HK-2 (cell line): ENCODE results near the gene MYH9.
A peak's percentile ranks its signal among the peaks of the same experiment; 100 is the strongest.

Experiments used
- DNase-seq: peaks from one replicate; pipeline ENCODE4 v3.0.0-alpha.2; 2018; ENCODE audit not compliant: unreplicated experiment

The MYH9 gene

DNA sequence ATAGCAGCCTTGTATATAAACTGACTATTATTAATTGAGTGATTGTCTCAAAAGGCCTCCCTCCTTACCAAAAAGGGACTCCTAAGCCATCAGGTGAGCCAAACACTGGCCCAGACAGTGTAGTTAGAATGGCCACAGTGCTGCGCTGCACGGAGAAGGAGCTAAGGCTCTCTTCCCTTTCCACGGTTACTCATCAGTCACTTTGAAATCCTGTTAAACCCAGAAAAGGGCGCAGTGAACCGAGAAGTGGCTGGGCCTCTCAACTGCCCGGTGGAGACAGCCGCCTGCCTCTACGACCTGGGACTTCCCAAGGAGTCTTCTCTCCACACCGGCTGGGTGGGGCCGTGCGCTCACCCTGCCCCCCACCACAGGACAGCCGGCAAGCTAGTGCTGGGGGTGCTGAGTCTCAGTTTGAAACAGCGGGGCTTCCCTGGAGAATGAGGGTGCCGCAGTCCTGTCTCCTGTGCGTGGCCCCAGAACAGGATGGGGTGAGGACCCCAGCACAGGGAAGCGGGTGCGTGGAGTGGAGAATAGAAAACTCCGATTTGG, 1.3 kb downstream of the MYH9 start:
- DNase-seq: peak; percentile 71

DNA sequence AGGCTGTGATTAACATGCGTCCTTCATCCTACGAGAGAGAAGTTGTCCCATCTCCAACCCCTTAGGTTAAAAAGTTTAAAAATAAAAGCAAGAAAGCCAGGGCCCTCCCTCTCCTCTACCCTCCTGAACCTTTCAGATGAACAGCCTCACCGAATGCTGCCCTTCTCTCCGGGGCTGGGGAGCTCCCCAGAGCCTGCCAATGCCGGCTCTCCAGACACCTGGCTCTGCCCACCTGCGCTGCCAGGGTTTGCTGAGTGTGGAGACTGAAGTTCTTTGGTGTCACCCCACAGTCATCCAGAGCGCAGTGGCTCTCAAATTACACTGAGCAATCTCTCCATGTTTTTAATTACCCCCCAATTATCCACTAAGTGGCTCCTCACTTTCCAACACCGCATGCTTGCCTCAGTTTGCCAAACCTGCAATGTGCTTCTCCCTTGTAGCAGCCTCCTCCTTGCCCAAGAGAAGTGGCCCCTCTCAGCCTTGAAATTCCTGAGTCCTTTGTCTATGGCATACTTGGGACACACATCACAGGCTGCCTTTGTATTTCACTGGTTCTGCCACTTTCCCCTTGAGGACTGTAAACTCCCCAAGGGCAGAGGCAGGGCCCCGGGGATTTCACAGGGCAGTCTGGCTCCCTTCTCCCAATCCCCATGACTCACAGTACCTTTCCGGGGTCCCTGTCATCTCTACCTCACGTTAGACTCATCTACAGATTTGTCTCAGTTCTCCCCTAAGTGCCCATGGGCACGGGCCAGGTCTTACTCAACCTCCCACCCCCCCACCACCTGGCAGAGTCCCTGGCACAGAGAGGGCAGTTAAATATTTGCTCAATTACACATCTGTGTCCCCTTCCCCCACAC, 2.0 kb downstream of the MYH9 start:
- peak; percentile 69 for DNase-seq

DNA sequence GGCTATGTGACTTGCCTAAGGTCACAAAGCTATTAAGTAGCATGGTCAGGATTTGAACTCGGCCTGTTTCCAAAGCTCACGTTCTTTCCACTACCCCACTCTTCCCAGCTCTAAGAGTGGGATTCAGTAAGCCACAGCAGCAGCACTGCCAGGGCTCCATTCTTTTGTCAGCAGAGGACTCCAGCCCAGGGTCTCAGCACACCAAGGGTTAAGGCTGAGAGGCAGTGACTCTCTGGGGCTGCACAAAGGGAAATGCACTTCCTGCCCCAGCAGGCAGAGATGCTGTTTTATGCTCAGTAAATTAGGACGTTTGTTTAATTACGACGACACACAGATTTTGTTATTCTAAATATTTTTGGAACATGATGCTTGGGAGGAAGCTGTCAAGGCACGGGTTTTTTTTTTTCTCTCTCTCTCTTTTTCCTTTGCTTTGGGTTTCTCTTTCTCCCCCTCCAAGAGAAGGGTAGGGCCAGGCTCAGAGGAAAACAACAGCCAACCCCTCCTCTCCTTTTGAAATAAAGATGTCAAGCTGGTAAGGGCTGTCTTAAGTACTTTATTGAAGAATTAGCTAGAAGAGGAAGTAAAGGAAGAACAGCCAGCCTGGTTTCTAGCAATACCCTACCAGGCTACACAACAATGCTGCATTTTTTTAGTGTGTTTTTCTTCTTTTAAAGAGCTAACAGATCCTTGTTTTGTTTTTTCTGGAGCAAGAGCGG, 2.8 kb downstream of the MYH9 start:
- no peak for DNase-seq

DNA sequence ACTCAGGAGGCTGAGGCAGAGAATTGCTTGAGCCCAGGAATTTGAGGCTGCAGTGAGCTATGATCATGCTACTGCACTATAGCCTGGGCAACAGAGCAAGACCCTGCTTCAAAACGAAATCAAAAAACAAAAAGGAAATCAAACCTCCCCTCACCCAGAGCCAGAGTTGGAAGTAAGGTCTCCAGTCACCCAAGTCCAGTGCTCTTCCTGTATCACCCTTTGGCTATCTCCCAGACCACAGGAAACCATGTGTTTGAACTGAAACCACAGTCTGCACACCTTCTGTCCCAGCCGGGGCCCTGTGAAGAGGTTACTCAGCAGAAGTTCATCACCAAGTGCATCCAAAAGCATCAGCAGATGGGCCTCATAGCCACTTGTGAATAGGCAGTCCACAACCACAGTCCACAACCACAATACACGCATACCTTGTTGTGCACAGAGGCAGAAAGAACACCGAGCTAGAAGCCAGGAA, 4.6 kb downstream of the MYH9 start:
- peak; percentile 83 for DNase-seq

DNA sequence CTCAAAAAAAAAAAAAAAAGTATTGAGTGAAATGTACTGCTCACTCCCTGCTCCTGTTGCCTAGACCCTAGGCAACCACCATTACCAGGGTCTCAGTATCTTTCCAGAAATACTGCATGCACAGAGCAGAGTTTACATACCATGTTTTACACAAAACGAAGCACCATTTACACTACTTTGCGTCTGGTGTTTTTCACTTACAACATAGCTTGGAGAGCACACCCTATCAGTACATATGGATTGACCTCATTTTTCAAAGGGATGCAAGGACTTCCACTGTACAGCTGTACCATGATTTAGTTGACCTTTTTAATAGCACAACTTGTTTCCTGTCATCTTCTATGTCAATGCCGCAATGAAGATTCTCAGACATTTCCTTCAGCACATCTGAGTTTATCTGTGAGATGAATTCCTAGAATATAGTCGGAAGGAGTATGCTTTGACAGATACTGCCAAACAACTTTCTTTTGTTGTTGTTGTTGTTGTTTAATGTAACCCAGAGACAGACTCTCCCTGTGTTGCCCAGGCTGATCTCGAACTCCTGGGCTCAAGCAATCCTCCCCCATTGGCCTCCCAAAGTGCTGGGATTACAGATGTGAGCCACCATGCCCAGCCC, 6.1 kb downstream of the MYH9 start:
- DNase-seq: no peak

DNA sequence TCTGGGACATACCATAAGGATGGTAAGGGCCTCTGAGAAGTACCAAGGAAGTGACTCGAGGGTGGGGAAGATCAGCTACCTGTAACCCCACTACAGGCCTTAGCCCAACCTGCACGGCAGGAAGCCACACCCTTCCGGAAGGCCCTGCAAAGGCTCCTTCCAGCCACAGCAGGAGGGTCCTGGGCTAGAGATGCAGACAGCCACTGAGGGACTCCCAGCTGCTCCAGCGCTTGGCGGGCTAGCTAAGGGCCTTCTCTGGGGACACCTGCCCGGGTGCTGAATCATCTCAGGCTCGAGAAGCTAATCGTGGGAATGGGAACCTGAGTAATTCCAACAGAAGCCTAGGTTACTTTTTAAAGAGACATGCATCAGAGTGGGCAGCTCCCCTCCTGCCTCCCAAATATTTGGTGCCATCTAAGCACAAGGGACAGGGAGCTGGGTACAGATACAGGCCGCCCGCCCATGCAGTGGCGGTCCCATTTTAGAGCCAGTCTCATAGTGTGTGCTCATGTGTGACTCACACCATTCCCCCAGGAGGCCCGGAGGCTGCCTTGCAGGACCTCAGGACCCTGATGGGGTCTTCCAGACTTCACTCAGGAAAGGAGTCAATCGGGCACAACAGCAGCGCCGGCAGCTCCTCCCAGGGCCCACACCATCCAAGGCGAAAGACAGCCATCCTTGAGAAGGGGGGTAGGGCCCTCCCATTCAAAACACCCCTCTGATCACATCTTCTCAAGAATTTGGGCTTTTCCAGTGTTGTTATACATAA, 8.0 kb downstream of the MYH9 start:
- no peak for DNase-seq

DNA sequence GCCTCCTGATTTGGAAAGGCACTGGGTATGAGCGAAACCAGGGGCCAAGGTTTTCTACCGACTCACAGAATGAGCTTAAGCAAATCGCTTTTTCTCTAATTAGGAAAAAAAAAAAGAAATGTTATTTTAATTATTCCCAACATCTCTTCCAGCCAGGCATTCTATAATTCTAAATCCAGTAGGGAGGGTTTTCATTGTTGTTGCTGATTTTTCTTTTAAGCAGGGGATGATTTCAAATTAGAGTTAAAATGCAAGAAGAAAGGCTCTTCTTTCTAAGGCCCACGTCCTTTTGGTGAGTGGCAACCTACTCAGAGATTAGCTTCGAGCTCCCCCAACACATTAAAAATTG, 8.9 kb downstream of the MYH9 start:
- DNase-seq: no peak

DNA sequence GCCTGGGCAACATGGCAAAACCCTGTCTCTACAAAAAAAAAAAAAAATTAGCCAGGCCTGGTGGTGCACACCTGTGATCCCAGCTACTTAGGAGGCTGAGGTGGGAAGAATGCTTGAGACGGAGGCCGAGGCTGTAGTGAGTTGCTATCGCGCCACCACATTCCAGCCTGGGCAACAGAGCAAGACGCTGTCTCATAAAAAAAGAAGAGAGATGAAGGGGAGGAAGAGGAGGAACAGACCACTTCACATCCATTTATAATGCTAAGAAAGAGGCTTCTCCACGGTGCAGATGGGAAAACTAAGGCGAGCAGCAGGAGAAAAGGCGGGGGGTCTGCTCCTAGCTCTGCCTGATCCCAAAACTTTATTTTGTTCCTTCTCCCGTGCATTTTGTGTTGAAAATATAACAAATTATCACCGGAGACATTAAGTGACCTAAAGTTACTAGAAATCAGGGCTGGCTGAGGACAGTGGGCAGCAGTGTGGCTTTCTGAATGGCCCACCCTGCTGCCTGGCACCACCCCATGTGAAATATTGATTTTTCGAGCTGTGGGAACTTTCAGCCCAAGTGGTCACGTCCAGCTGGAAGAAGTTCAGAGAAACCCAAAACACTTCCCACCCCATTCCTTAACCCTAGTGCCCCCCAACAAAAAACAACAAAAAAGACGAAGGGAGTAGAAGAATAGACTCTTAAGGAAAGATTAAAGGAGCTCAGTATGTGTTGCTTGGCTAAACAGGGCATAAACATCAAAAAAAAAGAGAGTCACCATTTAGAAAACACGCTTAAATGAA, 9.5 kb downstream of the MYH9 start:
- no peak for DNase-seq

DNA sequence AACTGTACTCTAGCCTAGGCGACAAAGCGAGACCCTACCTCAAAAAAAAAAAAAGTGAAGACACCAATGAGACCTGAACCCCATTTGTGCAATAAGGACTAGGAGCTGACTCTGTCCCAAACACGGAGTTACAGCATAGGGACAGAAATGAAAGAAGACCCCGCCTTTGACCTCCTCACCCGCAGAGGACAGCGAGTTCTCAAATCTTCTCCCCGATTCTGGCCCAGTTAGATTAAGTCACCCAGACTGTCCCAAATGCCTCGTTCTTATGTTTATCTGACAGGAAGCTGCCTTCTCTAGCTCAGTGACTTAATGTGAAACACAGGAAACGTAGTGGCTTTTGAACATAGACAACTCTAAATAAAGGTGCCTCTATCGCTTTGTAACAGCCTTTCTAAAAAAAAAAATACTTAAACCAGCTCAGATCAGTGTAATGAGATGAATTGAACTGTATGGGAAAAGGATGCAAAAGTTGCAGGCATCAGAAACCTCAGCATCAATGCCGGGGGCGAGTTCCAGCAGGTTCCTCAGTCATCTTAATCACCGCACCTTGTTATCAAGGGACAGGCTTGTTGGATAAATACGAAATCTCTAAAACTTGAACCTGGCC, 10.6 kb downstream of the MYH9 start:
- DNase-seq: no peak

DNA sequence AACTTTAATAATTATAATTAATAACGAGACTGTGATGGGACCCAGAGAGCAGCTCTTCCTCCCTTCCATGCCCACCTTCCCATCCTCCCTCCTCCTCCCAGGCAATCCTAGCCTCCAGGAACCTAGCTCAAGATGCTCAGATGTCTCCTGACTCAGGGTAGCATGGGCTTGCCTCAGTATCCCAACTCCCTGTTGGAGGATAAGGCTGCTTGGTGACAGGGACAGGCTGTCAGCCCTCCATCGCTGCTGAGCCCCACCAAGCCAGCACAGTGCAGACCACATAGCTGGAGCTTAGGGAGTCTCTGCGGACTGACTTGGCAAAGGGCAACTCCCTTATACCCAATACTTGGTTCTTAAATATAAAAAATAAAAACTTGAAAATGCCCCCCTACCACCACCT, 11.5 kb downstream of the MYH9 start:
- no peak for DNase-seq

DNA sequence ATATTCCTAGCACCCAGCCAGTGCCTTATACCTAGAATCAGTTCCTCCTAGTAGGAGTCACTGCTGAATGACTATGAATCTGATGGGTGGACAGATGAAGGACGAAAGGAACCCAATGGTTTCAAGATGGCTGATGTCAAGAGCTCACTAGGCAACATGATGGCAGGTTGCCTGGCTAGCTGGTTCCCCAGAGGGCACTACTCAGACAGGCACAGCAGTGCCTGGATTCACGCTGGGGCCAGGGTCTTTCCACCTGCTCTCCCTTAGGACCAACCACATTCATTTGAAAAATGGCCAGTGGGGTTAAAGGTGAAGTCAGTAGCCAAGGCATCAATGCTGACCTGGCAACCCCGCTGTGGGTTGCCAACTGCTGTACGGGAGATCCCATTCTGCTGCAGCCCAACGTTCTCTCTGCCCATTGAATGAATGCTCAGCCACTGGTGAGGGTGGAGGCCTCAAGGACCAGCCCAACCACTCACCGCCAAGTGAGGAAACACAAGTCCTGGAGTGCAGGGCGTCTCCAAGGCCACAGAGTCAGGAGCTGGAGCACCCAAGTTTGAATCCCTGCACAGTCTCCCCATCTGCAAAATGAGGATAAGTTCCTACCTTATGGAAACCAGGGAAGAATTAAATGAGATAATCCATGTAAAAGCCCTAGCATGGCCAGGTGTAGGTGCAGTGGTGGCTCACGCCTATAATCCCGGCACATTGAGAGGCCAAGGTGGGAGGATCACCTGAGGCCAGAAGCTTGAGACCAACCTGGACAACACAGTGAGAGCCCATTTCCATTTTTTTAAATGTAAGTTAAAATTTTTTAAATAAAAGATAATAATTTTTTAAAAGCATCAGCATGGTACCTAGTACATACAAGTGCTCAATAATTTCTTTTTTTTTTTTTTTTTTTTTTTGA, 12.4 kb downstream of the MYH9 start:
- DNase-seq: no peak

DNA sequence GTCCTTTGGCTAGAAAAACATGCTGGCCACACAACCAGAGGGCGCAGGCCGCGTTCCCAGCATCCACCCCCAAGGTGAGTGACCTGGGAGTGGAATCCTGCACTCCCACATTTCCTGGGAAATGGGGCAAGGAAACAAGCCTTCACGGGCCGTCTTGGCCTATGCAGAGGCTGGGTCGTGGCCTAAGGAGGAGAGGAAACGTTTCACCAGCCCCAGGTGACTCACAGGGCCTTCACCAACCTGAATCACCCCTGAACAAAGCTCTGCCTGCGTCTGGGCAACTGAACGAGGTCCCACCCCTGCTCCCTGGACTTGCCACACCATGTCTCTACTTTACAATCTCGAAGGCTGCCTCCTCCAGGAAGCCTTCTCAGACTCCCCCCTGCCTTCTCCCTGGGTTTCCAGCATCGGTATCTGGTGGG, 13.2 kb downstream of the MYH9 start:
- DNase-seq: peak; percentile 78

DNA sequence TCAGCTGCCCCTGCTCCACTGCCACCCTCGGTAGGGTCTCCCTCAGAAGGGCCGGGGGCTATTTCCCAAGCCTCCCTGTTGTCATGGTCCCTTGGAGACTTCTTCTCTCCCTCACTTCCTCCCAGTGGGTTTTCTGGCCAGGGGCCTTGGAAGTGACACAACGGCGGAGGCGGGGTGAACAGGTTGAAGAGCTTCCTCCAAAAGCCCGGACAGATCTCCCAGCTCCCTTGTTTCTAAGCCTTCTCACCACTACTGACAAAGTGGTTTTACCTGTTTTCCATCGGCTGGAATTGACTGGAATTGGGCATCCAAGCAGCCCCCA, 14.5 kb downstream of the MYH9 start:
- no peak for DNase-seq

DNA sequence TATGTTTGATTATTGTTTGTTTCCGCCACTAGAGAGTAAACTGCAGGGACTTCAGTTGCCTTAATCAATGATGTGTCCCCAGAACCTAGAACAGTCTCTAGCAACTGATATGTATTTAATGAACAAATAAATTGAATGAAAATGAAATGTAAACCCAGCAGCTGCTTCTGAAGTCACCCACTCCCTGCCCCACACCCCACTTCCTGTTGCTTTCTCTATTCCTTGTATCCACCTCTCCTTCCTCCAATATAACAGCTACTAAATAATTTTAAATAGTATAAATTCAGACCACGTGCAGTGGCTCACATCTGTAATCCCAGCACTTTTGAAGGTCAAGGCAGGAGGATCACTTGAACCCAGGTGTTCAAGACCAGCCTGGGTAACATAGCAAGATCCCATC, 15.8 kb downstream of the MYH9 start:
- DNase-seq: no peak

DNA sequence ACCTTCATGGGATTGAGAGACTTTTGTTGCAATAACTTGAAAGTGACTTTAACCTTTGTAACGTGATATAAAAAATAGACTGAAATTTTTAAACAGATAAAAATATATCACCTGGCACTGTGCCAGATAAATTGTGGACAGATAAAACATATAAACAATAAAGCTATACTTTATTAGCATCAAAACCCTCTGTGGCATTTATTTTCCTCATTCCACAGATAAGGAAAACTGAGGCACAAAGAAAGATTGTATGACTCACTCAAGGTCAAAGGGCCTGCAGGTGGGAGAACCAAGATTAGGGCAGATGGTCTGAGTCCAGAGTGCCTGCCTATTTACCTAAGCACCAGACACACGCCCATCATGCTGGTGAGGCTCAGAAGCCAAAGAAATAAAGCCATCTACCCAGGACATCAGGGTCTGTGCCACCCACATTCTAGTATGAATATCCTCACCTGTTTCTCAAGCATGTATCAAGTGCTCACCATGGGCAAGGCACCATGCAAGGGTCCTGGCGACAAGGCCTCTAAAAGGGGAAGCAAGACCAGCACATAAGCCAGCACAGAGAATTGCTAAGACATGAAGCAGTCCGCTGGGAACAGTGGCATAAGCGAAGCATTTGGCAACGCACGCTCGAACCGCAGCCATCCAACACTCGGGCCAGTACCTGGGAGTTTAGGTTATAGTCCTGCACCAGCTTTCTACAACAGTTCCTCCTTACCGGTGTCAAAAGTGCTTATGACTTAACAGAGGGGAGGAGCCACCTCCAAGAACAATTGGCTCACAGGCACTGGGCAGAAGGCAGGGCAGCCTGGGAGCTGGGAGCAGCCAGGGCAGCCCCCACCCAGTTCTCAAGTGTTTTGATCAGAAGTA, 17.6 kb downstream of the MYH9 start:
- no peak for DNase-seq

DNA sequence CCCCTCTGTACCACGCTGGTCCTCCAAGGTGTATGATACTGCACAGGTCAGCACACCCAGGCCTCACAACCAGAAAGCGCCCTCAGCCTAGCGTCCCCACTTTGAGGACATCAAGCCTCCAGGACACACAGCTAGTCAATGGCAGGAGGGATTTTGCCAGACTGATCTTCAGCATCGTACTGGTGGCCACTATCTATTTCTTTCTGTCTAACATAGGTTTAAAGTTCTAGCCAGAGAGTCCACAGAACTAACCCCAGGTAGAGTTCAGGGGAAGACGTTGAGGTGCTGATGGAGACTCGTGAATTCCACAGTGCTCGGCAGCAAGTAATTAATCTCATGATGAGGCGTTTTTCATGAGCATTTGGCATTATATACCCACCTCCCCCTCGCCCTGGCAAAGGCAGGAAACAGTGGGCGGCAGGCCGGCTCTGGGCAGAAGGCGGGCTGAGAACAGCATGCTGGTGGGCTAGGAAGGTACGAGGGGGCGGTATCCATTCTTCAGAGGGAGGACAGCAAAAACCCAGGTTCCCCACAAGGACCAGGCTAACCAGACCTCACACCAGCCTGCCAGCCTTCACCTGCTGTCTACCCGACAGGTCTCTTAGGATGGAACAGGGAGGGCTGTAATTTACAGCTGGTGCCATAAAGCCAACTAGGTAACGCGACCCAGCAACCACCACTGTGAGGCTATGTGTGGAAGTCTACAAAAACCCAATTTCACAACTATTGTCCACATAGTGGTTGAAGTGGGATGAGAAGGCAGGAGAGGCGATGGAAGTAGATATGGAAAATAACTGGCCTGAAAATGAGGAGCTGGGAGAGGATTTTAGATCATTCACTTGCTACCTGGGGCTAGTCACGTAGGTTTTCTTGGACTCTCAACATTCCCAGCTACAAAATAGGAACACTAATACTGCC, 18.5 kb downstream of the MYH9 start:
- no peak for DNase-seq

DNA sequence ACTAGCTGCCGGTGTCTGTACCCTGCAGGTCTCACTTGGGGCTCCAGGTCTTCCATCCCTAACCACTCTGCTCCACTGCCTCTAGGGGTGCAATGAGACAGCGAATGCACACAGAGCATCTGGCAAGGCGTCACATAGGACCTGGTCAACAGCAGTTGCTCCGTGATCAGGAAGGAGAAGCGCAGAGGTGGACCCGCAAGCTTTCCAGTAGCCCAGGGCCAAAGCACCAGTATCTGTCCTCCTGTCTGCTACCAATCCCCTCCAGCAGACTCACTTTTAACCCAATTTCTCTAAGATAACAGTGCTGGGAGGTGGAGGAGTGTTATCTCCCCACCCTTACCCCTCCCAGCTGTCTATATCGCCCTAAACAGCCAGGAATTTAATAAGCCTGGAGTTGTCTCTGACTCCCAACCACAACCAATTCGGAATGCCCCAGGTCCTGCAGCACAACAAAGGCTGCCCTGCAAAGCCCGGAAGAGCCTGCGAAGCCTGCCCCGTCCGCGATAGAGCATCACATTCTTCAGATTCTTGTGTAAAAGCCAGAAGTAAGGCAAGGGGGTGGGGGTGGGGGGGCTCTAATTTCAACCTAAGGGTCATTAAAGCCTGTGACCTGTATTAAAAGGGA, 19.3 kb downstream of the MYH9 start:
- peak; percentile 80 for DNase-seq
